HG03565 (cell line): Measurements from ENCODE around the gene FASTK.
"Not testable (repeated sequence)": the region's sequence is repeated elsewhere in the genome, so short reads cannot be mapped to it uniquely, and the experiment has no call there.

Experiments used
- ATAC-seq: cut with Tn5 transposase; IDR thresholded peaks from one replicate; pipeline ENCODE4 v1.9.1; 2021; ENCODE audit warnings: mild to moderate bottlenecking, moderate library complexity; ENCODE audit not compliant: unreplicated experiment

FASTK gene

GRCh38 chr7:151032936-151033863 is 47.4 kb downstream of the FASTK start:
- ATAC-seq, result no peak

GRCh38 chr7:151031011-151031410 is 49.6 kb downstream of the FASTK start:
- no peak for ATAC-seq

DNA sequence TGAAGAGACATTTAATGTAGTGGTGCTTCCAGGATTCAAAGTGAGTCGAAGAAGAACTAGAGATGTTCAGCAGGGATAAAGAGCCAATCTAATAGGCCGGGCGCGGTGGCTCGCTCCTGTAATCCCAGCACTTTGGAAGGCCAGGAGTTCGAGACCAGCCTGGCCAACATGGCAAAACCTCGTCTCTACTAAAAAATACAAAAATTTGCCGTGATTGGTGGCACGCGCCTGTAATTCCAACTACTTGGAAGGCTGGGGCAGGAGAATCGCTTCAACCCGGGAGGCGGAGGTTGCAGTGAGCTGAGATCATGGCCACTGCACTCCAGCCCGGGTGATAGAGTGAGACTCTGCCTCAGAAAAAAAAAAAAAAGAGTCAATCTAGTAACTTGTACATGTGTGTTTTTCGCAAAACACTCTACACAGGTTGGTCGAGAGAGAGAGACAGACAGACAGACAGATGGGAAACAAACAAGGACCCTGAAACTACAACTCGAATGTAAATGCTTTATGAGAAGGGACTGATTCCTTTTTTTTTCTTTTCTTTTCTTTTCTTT is 51.6 kb downstream of the FASTK start:
- no peak for ATAC-seq

GRCh38 chr7:151028131-151028947 is 52.3 kb downstream of the FASTK start, which contains the start of gene ABCB8:
TSS of gene ABCB8 (plus strand) at chr7:151028450. CDS start at chr7:151028516, 66 bp downstream.
- ATAC-seq, result peak; percentile 96

DNA sequence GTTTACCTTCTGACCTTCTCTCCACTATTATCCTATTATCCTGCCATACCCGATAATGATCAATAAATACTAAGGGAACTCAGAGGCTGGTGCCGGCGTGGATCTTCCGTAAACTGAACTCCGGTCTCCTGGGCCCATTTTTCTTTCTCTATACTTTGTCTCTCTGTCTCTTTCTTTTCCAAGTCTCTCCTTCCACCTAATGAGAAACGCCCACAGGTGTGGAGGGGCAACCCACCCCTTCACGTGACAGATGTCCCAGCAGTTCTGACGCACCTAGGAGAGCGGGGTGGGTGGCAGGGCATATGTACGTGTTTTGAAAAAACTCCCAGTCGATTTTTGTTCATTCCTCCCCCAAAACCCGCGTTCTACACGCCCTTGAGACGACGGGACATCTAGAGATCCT is 52.9 kb downstream of the FASTK start:
- not testable (repeated sequence) for ATAC-seq

DNA sequence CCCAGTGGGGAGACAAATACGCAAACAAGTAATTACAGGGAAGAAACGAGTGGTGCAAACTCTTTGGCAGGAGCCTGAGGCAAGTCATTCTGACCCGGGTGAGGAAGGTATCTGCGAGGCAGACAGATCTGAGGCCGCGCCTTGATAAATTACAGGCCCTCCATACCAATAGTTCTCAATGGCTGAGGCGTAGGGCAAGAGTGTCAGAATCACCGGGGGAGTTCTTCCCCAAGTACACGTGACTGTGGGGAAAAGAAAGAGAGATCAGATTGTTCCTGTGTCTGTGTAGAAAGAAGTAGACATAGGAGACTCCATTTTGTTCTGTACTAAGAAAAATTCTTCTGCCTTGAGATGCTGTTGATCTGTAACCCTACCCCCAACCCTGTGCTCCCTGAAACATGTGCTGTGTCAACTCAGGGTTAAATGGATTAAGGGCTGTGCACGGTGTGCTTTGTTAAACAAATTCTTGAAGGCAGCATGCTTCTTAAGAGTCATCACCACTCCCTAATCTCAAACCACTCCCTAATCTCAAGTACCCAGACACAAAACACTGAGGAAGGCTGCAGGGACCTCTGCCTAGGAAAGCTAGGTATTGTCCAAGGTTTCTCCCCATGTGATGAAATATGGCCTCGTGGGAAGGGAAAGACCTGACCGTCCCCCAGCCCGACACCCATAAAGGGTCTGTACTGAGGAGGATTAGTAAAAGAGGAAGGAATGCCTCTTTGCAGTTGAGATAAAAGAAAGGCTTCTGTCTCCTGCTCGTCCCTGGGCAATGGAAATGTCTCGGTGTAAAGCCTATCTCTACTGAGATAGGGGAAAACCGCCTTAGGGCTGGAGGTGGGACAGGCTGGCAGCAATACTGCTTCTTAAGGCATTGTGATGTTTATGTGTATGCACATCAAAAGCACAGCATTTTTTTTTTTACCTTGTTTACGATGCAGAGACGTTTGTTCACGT is 53.6 kb downstream of the FASTK start:
- not testable (repeated sequence) for ATAC-seq
